Measurements from ENCODE around the gene CDK5RAP1. TPM values are rescaled to one million over a fixed set of nuclear protein-coding genes. Genes with fewer than 3 reads are reported as not detected.

Gene CDK5RAP1
- 30.3 to 33.8 TPM (median 32.4 TPM) in 5 replicates for total RNA-seq (2022; extraction: Qiagen RNA extraction)

GRCh38 chr20:33401184-33401920 lies at the start of gene CDK5RAP1:
TSS of gene CDK5RAP1 (minus strand) at chr20:33401519. CDS start at chr20:33397064, 4,455 bp downstream.

GRCh38 chr20:33443512-33444239 lies 42.4 kb upstream of the CDK5RAP1 start, which contains the start of gene SNTA1:
TSS of gene SNTA1 (minus strand) at chr20:33443763. CDS start at chr20:33443620, 143 bp downstream.

Other genes starting within 250 kb of the CDK5RAP1 start
- gene BPIFA2, start 233.4 kb downstream of the CDK5RAP1 start, total RNA-seq (2022; extraction: Qiagen RNA extraction), result 0.09 TPM in 1 of 5 replicates, not detected in the others
- gene BPIFA3, start 184.2 kb downstream of the CDK5RAP1 start, total RNA-seq (2022; extraction: Qiagen RNA extraction), result not detected in 5 replicates
- not detected in 5 replicates for gene BPIFA1, start 165.5 kb downstream of the CDK5RAP1 start, total RNA-seq (2022; extraction: Qiagen RNA extraction)
- 0.07 to 0.22 TPM (median 0.14 TPM) in 3 of 5 replicates, not detected in the others for gene BPIFB1, start 118.3 kb downstream of the CDK5RAP1 start, total RNA-seq (2022; extraction: Qiagen RNA extraction)
- gene SNTA1, start 42.2 kb upstream of the CDK5RAP1 start, total RNA-seq (2022; extraction: Qiagen RNA extraction), result 8.7 to 12.9 TPM (median 10.8 TPM) in 5 replicates
- gene CBFA2T2, start 88.6 kb upstream of the CDK5RAP1 start, total RNA-seq (2022; extraction: Qiagen RNA extraction), result 4.3 to 7.2 TPM (median 6.2 TPM) in 5 replicates

All from A549 treated with CORT108297 at 1 μM for 4 hours (cell line).